Measurements from ENCODE around the gene PTPRT. TPM values are rescaled to one million over a fixed set of nuclear protein-coding genes. Genes with fewer than 3 reads are reported as not detected.

Gene PTPRT
- total RNA-seq, 1 donor from 2014 or later: 0.19 TPM

DNA sequence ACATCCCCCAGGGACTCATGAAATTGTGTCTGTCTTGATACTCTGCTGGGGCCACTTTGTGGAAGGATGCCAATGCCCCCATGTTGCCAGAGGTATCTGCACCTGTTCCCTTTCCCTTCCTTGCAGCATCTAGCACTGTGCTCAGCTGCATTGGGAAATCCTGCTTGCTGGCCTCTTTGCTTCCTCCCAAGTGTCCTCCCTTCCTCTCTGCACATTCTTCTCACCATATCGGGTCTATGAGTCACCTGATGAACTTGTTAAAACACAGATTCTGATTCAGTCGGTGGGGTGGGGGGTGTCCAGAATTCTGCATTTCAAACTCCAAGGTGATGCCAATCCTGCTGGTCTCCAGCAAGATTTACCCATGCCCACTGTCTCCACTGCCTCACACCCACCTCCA, 467.8 kb downstream of the PTPRT start:
- DNase-seq (ENCODE audit: missing footprints) (no peak), ATAC-seq (no peak)
- intact Hi-C loops (cut with DNase I): no loop called here

GRCh38 chr20:42714298-42715141, 475.2 kb downstream of the PTPRT start:
- intact Hi-C loops (cut with DNase I): no loop called here
- no peak for ATAC-seq
- DNase-seq (ENCODE audit: missing footprints): no peak

- ATAC-seq (no peak), DNase-seq (ENCODE audit: missing footprints) (no peak)
- intact Hi-C loops (cut with DNase I): no loop called here
Observed at GRCh38 chr20:42708266-42708665, 481.4 kb downstream of the PTPRT start.

DNA sequence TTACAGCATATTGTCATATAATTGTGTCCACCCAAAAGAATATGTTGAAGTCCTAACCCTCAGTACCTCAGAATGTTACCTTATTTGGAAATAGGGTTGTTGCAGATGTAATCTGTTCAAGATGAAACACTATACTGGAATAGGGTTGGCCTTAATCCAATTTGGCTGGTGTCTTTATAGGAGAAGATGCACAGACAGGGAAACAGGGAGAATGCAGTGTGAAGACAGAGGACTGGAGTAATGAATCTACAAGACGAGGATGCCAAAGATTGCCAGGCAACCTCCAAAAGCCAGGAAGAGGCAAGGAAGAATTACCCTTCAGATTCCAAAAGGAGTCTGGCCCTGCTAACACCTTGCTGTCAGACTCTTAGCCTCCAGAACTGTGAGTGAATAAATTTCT, 482.9 kb downstream of the PTPRT start:
- no peak for ATAC-seq
- intact Hi-C loops (cut with DNase I): no loop called here

GRCh38 chr20:42705550-42705949, 484.2 kb downstream of the PTPRT start:
- DNase-seq (ENCODE audit: missing footprints): no peak

More for the DNA sequence above, 482.9 kb downstream of the PTPRT start:
- DNase-seq (ENCODE audit: missing footprints): no peak

DNA sequence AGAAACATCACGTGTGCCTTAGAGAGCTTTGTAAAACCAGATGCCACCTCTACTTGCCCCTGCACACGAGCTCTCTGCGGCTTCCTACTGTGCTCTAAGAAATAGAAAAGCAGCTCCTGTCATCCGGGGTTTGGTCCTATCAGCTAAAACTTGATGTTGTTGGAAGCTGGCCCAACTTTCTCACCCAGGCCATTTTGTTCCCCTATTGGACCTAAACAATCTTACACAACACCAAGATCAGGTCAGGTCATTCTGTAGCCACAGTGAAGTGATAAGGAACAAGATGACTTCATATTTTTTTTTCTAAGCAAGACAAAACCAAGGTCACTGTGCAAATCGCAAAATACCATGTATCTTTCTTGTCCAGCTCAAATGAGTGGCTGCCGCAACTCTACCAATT, 486.0 kb downstream of the PTPRT start:
- intact Hi-C loops (cut with DNase I): no loop called here
- DNase-seq (ENCODE audit: missing footprints) (no peak), ATAC-seq (no peak)

More at GRCh38 chr20:42705550-42705949, 484.2 kb downstream of the PTPRT start:
- intact Hi-C loops (cut with DNase I): no loop called here
- no peak for ATAC-seq

GRCh38 chr20:42701948-42702347, 487.8 kb downstream of the PTPRT start:
- no peak for DNase-seq (ENCODE audit: missing footprints)
- intact Hi-C loops (cut with DNase I): no loop called here
- no peak for ATAC-seq

DNA sequence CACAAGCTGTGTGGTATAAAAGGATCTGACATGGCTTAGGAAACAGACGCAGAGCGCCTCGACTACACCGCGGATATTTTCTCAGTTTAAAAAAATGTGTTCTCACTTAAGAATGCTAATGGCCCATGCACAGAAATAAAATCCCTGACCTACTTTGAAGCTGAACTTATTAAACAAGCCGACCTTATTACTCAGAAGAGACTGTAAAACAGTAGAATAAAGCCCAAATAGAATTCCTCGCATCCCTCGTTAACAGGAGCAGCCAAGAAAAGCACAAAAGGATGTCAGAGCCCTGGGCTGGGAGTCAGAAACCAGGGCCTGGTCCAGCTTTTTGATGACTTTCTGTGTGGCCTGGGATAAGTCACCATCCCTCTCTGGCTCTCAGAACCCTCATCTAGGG, 489.3 kb downstream of the PTPRT start:
- ATAC-seq (no peak), DNase-seq (ENCODE audit: missing footprints) (no peak)
- intact Hi-C loops (cut with DNase I): no loop called here

DNA sequence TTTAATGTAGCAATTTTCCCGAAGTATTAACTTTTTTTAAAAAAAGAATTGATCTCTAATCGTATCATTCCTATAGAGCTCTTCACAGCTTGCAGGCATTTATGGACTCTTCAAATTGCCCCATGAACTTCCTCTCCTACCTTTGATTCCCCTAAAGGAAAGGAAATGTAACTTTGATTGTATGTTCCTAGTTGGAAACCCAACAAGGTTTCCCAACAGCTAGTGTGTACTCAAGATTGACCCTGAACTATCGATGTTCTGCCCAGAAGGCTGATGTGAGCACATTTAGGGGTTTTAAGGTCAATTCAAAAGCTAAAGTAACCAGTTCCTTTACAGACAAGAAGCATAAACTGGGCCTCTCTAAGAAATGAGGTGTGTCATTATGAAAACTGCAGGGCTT, 491.7 kb downstream of the PTPRT start:
- DNase-seq (ENCODE audit: missing footprints): no peak
- intact Hi-C loops (cut with DNase I): no loop called here
- no peak for ATAC-seq

DNA sequence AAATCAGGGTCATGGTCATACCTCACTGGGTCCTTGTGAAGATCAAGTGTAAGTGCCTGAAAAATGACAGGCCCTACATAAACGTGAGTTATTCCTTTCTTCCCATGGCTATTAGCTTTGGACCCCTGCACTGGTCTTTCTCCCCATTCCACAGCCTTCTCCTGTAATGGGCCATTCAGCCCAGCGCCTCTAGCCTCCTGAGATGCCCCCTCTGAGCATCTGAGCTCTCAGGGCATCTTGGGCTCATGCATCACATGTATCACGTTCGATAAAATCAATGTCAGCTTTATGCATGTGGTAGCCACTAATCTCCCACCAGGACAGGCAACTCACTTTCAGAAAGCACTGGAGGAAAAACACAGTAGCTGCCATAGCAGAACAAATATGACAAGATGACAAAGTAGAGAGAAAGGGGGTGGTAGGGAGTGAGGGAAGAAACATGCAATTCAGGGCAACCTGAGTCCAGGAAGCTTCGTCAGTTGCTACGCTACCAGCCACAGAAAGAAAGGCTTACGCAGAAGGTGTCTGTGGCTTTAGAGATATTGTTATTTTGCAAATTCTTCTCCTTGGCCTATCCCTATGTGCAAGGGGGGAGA, 498.8 kb downstream of the PTPRT start:
- ATAC-seq (no peak), DNase-seq (ENCODE audit: missing footprints) (no peak)
- intact Hi-C loops (cut with DNase I): no loop called here

GRCh38 chr20:42688576-42688975, 501.1 kb downstream of the PTPRT start:
- intact Hi-C loops (cut with DNase I): no loop called here
- no peak for DNase-seq (ENCODE audit: missing footprints)
- no peak for ATAC-seq

DNA sequence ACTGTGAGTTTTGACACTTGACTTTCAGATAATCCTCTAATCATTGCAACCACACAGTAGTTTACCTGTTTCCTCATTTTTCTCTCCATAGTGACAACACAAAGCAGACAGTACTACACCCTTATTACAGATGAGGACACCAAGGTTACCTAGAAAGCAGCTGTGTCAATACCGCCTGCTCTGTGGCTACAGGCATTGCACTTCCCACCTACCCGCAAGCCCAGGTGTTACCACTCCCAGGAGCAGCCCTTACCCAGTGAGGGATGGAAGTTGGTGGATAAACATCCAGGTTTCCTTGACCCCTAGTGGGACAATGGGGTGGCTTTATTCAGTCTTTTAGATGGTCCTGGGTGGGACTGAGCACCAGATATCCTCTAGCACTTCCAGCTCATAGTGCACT, 503.6 kb downstream of the PTPRT start:
- intact Hi-C loops (cut with DNase I): no loop called here
- DNase-seq (ENCODE audit: missing footprints): no peak
- no peak for ATAC-seq

DNA sequence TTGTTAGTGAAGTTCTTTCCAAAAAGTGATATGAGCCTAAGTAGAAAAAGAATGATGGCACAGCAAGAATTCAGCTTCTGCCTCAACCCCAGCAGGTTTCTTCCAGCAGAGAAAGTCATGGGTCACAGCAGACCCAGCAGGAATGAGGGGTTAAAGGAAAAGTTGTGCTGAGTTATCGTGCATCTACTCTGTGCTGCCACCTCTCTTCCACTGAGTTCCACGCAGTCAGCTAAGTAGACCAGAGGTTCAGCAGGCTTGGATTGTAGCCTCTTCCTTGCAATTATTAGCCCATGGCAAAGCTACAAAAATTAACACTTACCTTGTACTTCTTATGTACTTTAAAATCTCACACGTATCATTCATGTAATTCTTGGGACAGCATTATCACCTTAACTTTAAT, 510.8 kb downstream of the PTPRT start:
- intact Hi-C loops (cut with DNase I): no loop called here
- ATAC-seq (no peak), DNase-seq (ENCODE audit: missing footprints) (no peak)

DNA sequence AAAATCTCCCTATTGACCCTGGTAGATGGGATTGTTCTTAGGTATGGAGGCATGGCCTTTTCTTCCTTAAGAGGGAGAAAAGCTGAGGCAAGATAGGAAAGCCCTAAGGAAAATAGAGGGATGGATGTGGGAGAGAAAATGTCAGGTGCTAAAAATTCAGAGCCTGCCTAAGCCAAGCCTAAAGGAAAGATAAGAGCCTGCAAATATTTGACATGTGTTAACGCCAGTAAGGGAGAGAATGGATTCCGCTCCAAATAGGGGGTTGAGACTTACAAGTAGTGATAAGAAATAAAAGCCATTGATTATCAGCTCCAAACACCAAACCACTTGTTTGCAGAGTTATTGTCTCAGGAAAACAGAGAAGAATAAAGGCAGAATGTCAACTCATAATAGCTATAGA, 533.6 kb downstream of the PTPRT start:
- ATAC-seq: no peak
- intact Hi-C loops (cut with DNase I): no loop called here
- DNase-seq (ENCODE audit: missing footprints): no peak

GRCh38 chr20:42652266-42652665, 537.4 kb downstream of the PTPRT start:
- DNase-seq (ENCODE audit: missing footprints) (no peak), ATAC-seq (no peak)
- intact Hi-C loops (cut with DNase I): no loop called here

GRCh38 chr20:42650191-42650746, 539.4 kb downstream of the PTPRT start:
- ATAC-seq (no peak), DNase-seq (ENCODE audit: missing footprints) (no peak)
- intact Hi-C loops (cut with DNase I): no loop called here

DNA sequence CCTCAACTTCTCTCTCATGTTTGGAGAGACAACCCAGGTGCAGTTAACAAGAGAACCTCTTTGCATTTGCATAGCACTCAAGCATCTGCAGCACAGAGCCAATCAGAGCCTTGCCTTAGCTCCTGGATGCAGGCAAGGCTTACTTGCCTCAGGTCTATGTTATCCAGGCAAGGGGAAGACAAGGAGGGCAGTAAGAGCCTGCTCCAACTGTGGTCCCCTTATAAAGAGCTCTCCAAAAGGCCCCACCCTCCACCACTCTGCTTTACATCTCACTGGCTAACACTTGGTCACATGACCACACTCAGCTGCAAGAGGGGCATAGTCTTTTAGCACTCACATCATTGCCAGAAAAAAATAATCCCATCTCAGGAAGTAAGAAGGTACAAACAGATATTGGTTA, 540.0 kb downstream of the PTPRT start:
- ATAC-seq: no peak

DNA sequence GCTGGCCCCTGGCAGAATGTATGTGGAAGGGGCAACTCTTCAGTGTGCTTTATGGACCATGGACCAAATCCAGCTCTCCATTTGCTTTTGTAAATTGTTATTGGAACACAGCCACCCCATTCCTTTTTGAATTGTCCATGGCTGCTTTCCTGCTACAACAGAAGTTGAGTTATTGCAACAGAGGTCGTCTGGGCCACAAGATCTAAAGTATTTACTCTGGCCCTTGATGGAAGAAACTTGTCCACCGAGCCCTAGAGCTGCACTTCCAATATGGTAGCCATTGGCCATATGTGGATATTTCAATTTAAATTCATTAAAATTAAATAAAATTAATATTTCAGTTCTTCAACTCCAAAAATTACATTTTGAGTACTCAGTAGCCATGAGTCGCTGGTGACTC, 543.5 kb downstream of the PTPRT start:
- ATAC-seq (no peak), DNase-seq (ENCODE audit: missing footprints) (no peak)
- intact Hi-C loops (cut with DNase I): no loop called here

More for the DNA sequence above, 540.0 kb downstream of the PTPRT start:
- intact Hi-C loops (cut with DNase I): no loop called here
- no peak for DNase-seq (ENCODE audit: missing footprints)

GRCh38 chr20:42641886-42642285, 547.8 kb downstream of the PTPRT start:
- ATAC-seq (no peak), DNase-seq (ENCODE audit: missing footprints) (no peak)
- intact Hi-C loops (cut with DNase I): no loop called here

DNA sequence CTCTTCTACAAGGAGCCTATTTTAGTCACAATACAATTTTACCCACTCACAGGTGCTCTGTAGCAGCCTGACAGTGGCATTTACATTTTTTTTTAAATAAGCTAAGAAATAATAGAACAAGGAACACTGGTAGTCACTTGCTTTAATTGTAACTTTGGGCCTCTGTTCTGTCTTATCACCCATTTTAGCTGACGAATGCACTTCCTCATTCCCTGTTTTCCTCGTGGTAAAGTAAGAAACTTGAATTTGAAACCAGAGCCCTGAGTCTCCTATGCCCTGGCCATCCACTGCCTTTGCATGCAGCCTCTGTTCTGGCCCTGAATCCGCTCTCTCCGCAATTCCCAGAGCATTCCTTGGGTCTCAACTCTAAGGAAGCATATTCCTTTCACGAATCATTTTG, 550.6 kb downstream of the PTPRT start:
- intact Hi-C loops (cut with DNase I): no loop called here
- no peak for ATAC-seq
- no peak for DNase-seq (ENCODE audit: missing footprints)

Data from Right ventricle myocardium inferior (tissue), 1 donor.